RWPE1 (cell line): ENCODE data around the gene MYOG.

ENCODE experiments used
- CTCF ChIA-PET: fragments of 350-600 bp; sonication (Branson Sonifier 250); formaldehyde crosslinking; extraction: SDS; loops from one replicate; lab custom pipeline; 2021; lab: Yijun Ruan, JAX
- POLR2A ChIA-PET: fragments of 400-600 bp; formaldehyde crosslinking; extraction: SDS; loops from one replicate; lab custom pipeline; 2020; ENCODE audit warnings: antibody characterized with exemption; ENCODE audit not compliant: low non-redundant PET; lab: Yijun Ruan, JAX
- DNase-seq: peaks from one replicate; pipeline ENCODE4 v3.0.0; 2012; ENCODE audit warnings: low spot score
- H3K27ac ChIP-seq: fragments of 450-650 bp; 2 replicates; pipeline ENCODE4 v1.5.1; 2017
- CTCF ChIP-seq: fragments of 450-650 bp; conservative IDR thresholded peaks from 2 replicates; pipeline ENCODE4 v1.5.1; 2017; ENCODE audit warnings: low read depth, mild to moderate bottlenecking

The MYOG gene

GRCh38 chr1:203049077-203049476 is 36.7 kb downstream of the MYOG start:
- DNase-seq: no peak
- TF ChIP-seq CTCF: no peak
- ChIA-PET CTCF (interaction anchor here (0.7 to 3.7 kb wide), 3 partner anchors 9 to 218 kb away, joined by 3 to 24 read pairs (median 10); no protein-coding TSS in a partner anchor), POLR2A (no interaction called here)
- H3K27ac ChIP-seq: no peak overlapping the region

GRCh38 chr1:203048555-203049051 is 37.2 kb downstream of the MYOG start:
- no peak overlapping the region for H3K27ac ChIP-seq
- no peak for TF ChIP-seq CTCF
- ChIA-PET POLR2A (no interaction called here), CTCF (interaction anchor here (0.6 to 3.7 kb wide), 5 partner anchors 9 to 278 kb away, joined by 3 to 24 read pairs (median 9); partner anchors contain the start of gene MYOG)
- peak; percentile 80 for DNase-seq

GRCh38 chr1:203048086-203048485 is 37.7 kb downstream of the MYOG start:
- POLR2A ChIA-PET: no interaction called here

GRCh38 chr1:203046984-203047630 is 38.7 kb downstream of the MYOG start:
- peak; percentile 92 for DNase-seq
- peak overlapping the region; percentile 57; the same call in 1 of the 2 replicates for H3K27ac ChIP-seq
- POLR2A ChIA-PET: no interaction called here
- CTCF ChIA-PET: interaction anchor here (0.6 to 2.8 kb wide), 9 partner anchors 10 to 441 kb away, joined by 3 to 15 read pairs (median 4); partner anchors contain the start of gene CHI3L1
- TF ChIP-seq CTCF: no peak

More at GRCh38 chr1:203048086-203048485, 37.7 kb downstream of the MYOG start:
- CTCF ChIA-PET: interaction anchor here (0.6 to 3.7 kb wide), 5 partner anchors 8 to 278 kb away, joined by 3 to 24 read pairs (median 6); partner anchors contain the start of gene MYOG
- H3K27ac ChIP-seq: no peak overlapping the region
- DNase-seq: no peak
- no peak for TF ChIP-seq CTCF

- POLR2A ChIA-PET: no interaction called here
- DNase-seq: no peak
- CTCF ChIA-PET: interaction anchor here (0.6 to 2.8 kb wide), 8 partner anchors 18 to 222 kb away, joined by 3 to 15 read pairs (median 4); partner anchors contain the start of gene CHI3L1
- no peak overlapping the region for H3K27ac ChIP-seq
- TF ChIP-seq CTCF: no peak
These were observed 39.8 kb downstream of the MYOG start for GRCh38 chr1:203045821-203046594.

GRCh38 chr1:203045336-203045735 is 40.5 kb downstream of the MYOG start:
- CTCF ChIA-PET: interaction anchor here (1.2 to 2.8 kb wide), 3 partner anchors 55 to 222 kb away, joined by 4 to 15 read pairs (median 5); no protein-coding TSS in a partner anchor
- no peak for TF ChIP-seq CTCF
- H3K27ac ChIP-seq: no peak overlapping the region
- DNase-seq: no peak
- POLR2A ChIA-PET: no interaction called here
